ENCODE data around the gene TRMT1.

The TRMT1 gene

GRCh38 chr19:13122980-13123957 is 6.7 kb upstream of the TRMT1 start:
- Histone ChIP-seq H3K36me3 (ENCODE audit: control insufficient read depth in 5 of 5, insufficient read depth in 5 of 5, low read length in 5 of 5) (peaks cover 0 to 16% (median 8%) of the 10 kb centered on the region in 5 donors), H3K4me3 (ENCODE audit: low read depth in 1 of 5, low read length in 5 of 5) (no peak overlapping the region), H3K4me1 (ENCODE audit: control insufficient read depth in 5 of 5, insufficient read depth in 5 of 5, low read length in 5 of 5) (peaks cover 9 to 24% (median 21%) of the 10 kb centered on the region in 5 donors), H3K9ac (ENCODE audit: low read length in 5 of 5) (no peak overlapping the region), H3K27ac (ENCODE audit: low read depth, low read length) (no peak overlapping the region), H3K9me3 (ENCODE audit: control insufficient read depth in 5 of 5, low read length in 5 of 5) (no peaks in the 10 kb centered on the region), H3K27me3 (ENCODE audit: control insufficient read depth in 5 of 5, insufficient read depth in 4 of 5, low read length in 5 of 5) (no peaks in the 10 kb centered on the region)

GRCh38 chr19:13122275-13122878 is 5.8 kb upstream of the TRMT1 start:
- Histone ChIP-seq H3K9ac (ENCODE audit: low read length in 5 of 5) (no peak overlapping the region), H3K27me3 (ENCODE audit: control insufficient read depth in 5 of 5, insufficient read depth in 4 of 5, low read length in 5 of 5) (no peaks in the 10 kb centered on the region), H3K4me3 (ENCODE audit: low read depth in 1 of 5, low read length in 5 of 5) (no peak overlapping the region), H3K9me3 (ENCODE audit: control insufficient read depth in 5 of 5, low read length in 5 of 5) (no peaks in the 10 kb centered on the region), H3K4me1 (ENCODE audit: control insufficient read depth in 5 of 5, insufficient read depth in 5 of 5, low read length in 5 of 5) (peaks cover 9 to 30% (median 26%) of the 10 kb centered on the region in 5 donors), H3K27ac (ENCODE audit: low read depth, low read length) (no peak overlapping the region), H3K36me3 (ENCODE audit: control insufficient read depth in 5 of 5, insufficient read depth in 5 of 5, low read length in 5 of 5) (peaks cover 0 to 16% (median 8%) of the 10 kb centered on the region in 5 donors)

- no peak overlapping the region for H3K27ac ChIP-seq (ENCODE audit: low read depth, low read length)
- H3K4me3 ChIP-seq (ENCODE audit: low read depth in 1 of 5, low read length in 5 of 5), result no peak overlapping the region
- H3K9ac ChIP-seq (ENCODE audit: low read length in 5 of 5), result no peak overlapping the region
- peaks cover 11 to 36% (median 32%) of the 10 kb centered on the region in 5 donors for H3K4me1 ChIP-seq (ENCODE audit: control insufficient read depth in 5 of 5, insufficient read depth in 5 of 5, low read length in 5 of 5)
- no peaks in the 10 kb centered on the region for H3K9me3 ChIP-seq (ENCODE audit: control insufficient read depth in 5 of 5, low read length in 5 of 5)
- H3K27me3 ChIP-seq (ENCODE audit: control insufficient read depth in 5 of 5, insufficient read depth in 4 of 5, low read length in 5 of 5), result no peaks in the 10 kb centered on the region
- H3K36me3 ChIP-seq (ENCODE audit: control insufficient read depth in 5 of 5, insufficient read depth in 5 of 5, low read length in 5 of 5), result peaks cover 0 to 15% (median 8%) of the 10 kb centered on the region in 5 donors
Observed at GRCh38 chr19:13121551-13122274, 5.2 kb upstream of the TRMT1 start.

DNA sequence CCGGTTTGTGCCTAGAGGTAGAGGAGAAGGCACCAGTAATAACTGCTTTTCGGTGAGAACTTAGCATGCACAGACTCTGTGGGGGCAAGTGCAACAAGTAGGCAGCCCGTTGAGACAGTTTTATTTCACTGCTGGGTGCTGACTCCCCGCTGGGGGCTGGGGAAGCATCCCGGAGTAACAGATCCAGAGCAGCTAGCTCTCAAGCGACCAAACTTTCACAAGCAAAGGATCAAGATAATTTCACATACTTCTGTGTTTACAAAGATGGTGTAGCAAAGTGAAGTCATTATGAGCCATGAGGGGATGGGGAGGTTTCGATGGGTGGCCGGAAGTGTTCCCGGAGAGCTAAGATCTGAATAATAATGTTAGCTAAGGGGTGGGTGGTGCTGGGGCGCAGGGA is 4.3 kb upstream of the TRMT1 start:
- Histone ChIP-seq H3K4me3 (ENCODE audit: low read depth in 1 of 5, low read length in 5 of 5) (peak overlapping the region in 1 of 5 donors; percentile 35), H3K27ac (ENCODE audit: low read depth, low read length) (no peak overlapping the region), H3K9me3 (ENCODE audit: control insufficient read depth in 5 of 5, low read length in 5 of 5) (no peaks in the 10 kb centered on the region), H3K36me3 (ENCODE audit: control insufficient read depth in 5 of 5, insufficient read depth in 5 of 5, low read length in 5 of 5) (peaks cover 0 to 10% (median 4%) of the 10 kb centered on the region in 5 donors), H3K9ac (ENCODE audit: low read length in 5 of 5) (peak overlapping the region in 2 of 5 donors; percentile 76 to 94), H3K27me3 (ENCODE audit: control insufficient read depth in 5 of 5, insufficient read depth in 4 of 5, low read length in 5 of 5) (no peaks in the 10 kb centered on the region), H3K4me1 (ENCODE audit: control insufficient read depth in 5 of 5, insufficient read depth in 5 of 5, low read length in 5 of 5) (peaks cover 11 to 45% (median 40%) of the 10 kb centered on the region in 5 donors)

- Histone ChIP-seq H3K4me1 (ENCODE audit: control insufficient read depth in 5 of 5, insufficient read depth in 5 of 5, low read length in 5 of 5) (peaks cover 14 to 52% (median 47%) of the 10 kb centered on the region in 5 donors), H3K4me3 (ENCODE audit: low read depth in 1 of 5, low read length in 5 of 5) (peak overlapping the region in 1 of 5 donors; percentile 99), H3K36me3 (ENCODE audit: control insufficient read depth in 5 of 5, insufficient read depth in 5 of 5, low read length in 5 of 5) (peaks cover 0 to 13% (median 6%) of the 10 kb centered on the region in 5 donors), H3K9me3 (ENCODE audit: control insufficient read depth in 5 of 5, low read length in 5 of 5) (no peaks in the 10 kb centered on the region), H3K9ac (ENCODE audit: low read length in 5 of 5) (peak overlapping the region in 3 of 5 donors; percentile 76 to 94 (median 87)), H3K27me3 (ENCODE audit: control insufficient read depth in 5 of 5, insufficient read depth in 4 of 5, low read length in 5 of 5) (no peaks in the 10 kb centered on the region), H3K27ac (ENCODE audit: low read depth, low read length) (no peak overlapping the region)
Observed at GRCh38 chr19:13120031-13120430, 3.5 kb upstream of the TRMT1 start.

- Histone ChIP-seq H3K4me1 (ENCODE audit: control insufficient read depth in 5 of 5, insufficient read depth in 5 of 5, low read length in 5 of 5) (peaks cover 14 to 52% (median 47%) of the 10 kb centered on the region in 5 donors), H3K27ac (ENCODE audit: low read depth, low read length) (peak overlapping the region; percentile 11), H3K36me3 (ENCODE audit: control insufficient read depth in 5 of 5, insufficient read depth in 5 of 5, low read length in 5 of 5) (peaks cover 0 to 16% (median 6%) of the 10 kb centered on the region in 5 donors), H3K9ac (ENCODE audit: low read length in 5 of 5) (peak overlapping the region; percentile 12 to 94 (median 76)), H3K27me3 (ENCODE audit: control insufficient read depth in 5 of 5, insufficient read depth in 4 of 5, low read length in 5 of 5) (no peaks in the 10 kb centered on the region), H3K9me3 (ENCODE audit: control insufficient read depth in 5 of 5, low read length in 5 of 5) (no peaks in the 10 kb centered on the region), H3K4me3 (ENCODE audit: low read depth in 1 of 5, low read length in 5 of 5) (peak overlapping the region in 4 of 5 donors; percentile 70 to 99 (median 85))
Observed at GRCh38 chr19:13119627-13120026, 3.1 kb upstream of the TRMT1 start.

GRCh38 chr19:13118424-13119193 is 2.1 kb upstream of the TRMT1 start:
- no peaks in the 10 kb centered on the region for H3K27me3 ChIP-seq (ENCODE audit: control insufficient read depth in 5 of 5, insufficient read depth in 4 of 5, low read length in 5 of 5)
- H3K4me1 ChIP-seq (ENCODE audit: control insufficient read depth in 5 of 5, insufficient read depth in 5 of 5, low read length in 5 of 5), result peaks cover 14 to 52% (median 47%) of the 10 kb centered on the region in 5 donors
- H3K27ac ChIP-seq (ENCODE audit: low read depth, low read length), result no peak overlapping the region
- peak overlapping the region; percentile 70 to 99 (median 82) for H3K4me3 ChIP-seq (ENCODE audit: low read depth in 1 of 5, low read length in 5 of 5)
- H3K9me3 ChIP-seq (ENCODE audit: control insufficient read depth in 5 of 5, low read length in 5 of 5), result no peaks in the 10 kb centered on the region
- peaks cover 0 to 15% (median 6%) of the 10 kb centered on the region in 5 donors for H3K36me3 ChIP-seq (ENCODE audit: control insufficient read depth in 5 of 5, insufficient read depth in 5 of 5, low read length in 5 of 5)
- H3K9ac ChIP-seq (ENCODE audit: low read length in 5 of 5), result peak overlapping the region; percentile 44 to 94 (median 84)

GRCh38 chr19:13117772-13118423 is 1.4 kb upstream of the TRMT1 start, which contains the start of gene NACC1:
Gene NACC1 (plus strand): TSS chr19:13118264. CDS start chr19:13135208, 16,944 bp downstream.
- Histone ChIP-seq H3K27me3 (ENCODE audit: control insufficient read depth in 5 of 5, insufficient read depth in 4 of 5, low read length in 5 of 5) (no peaks in the 10 kb centered on the region), H3K4me3 (ENCODE audit: low read depth in 1 of 5, low read length in 5 of 5) (peak within 1 kb of the TSS; percentile 73 to 99 (median 96)), H3K36me3 (ENCODE audit: control insufficient read depth in 5 of 5, insufficient read depth in 5 of 5, low read length in 5 of 5) (peaks cover 0 to 15% (median 7%) of the 10 kb centered on the region in 5 donors), H3K4me1 (ENCODE audit: control insufficient read depth in 5 of 5, insufficient read depth in 5 of 5, low read length in 5 of 5) (peaks cover 14 to 52% (median 47%) of the 10 kb centered on the region in 5 donors), H3K27ac (ENCODE audit: low read depth, low read length) (peak within 1 kb of the TSS; percentile 79), H3K9ac (ENCODE audit: low read length in 5 of 5) (peak within 1 kb of the TSS; percentile 44 to 98 (median 84)), H3K9me3 (ENCODE audit: control insufficient read depth in 5 of 5, low read length in 5 of 5) (no peaks in the 10 kb centered on the region)
